GM12874 (cell line): ENCODE data around the gene FRAS1.

Source experiments
- CTCF ChIP-seq: IDR thresholded peaks from 2 replicates; pipeline ENCODE4 v1.5.1; 2011; ENCODE audit warnings: low read depth, mild to moderate bottlenecking, control low read depth, low read length, moderate library complexity; ENCODE audit not compliant: insufficient read depth

FRAS1 gene

GRCh38 chr4:78562687-78563086, 505.6 kb downstream of the FRAS1 start:
- TF ChIP-seq CTCF = no peak

GRCh38 chr4:78565971-78566372, 508.8 kb downstream of the FRAS1 start:
- TF ChIP-seq CTCF = no peak

- no peak for TF ChIP-seq CTCF
Measured at GRCh38 chr4:78566834-78567499, 509.8 kb downstream of the FRAS1 start.

- TF ChIP-seq CTCF = no peak
Measured at GRCh38 chr4:78567500-78568060, 510.5 kb downstream of the FRAS1 start.

- no peak for TF ChIP-seq CTCF
Measured at GRCh38 chr4:78568640-78569305, 511.6 kb downstream of the FRAS1 start.

GRCh38 chr4:78569306-78569821, 512.2 kb downstream of the FRAS1 start:
- TF ChIP-seq CTCF = no peak

GRCh38 chr4:78570117-78570516, 513.0 kb downstream of the FRAS1 start:
- TF ChIP-seq CTCF = no peak
